Calu3 (cell line): ENCODE data around the gene ALDH16A1. TPM values are rescaled to one million over a fixed set of nuclear protein-coding genes. Genes with fewer than 3 reads are reported as not detected.

ENCODE experiments used
- BruUV-seq: library from RNA; stranded (reverse); fragments of 400-500 nt; replicated peaks from 2 replicates; lab custom pipeline; 2021; lab: Mats Ljungman, UMichigan
- CTCF ChIA-PET: fragments of 300-600 bp; sonication (Branson Sonifier 250); formaldehyde crosslinking; loops from one replicate; lab custom pipeline; 2022; ENCODE audit warnings: antibody characterized with exemption; lab: Charles Lee
- DNase-seq: peaks from one replicate; pipeline ENCODE4 v3.0.0; 2022
- H3K27ac Mint-ChIP-seq: one replicate; pipeline ENCODE4 v1.8.0; 2022; ENCODE audit warnings: mixed read lengths; ENCODE audit not compliant: unreplicated experiment
- H3K27me3 Mint-ChIP-seq: one replicate; pipeline ENCODE4 v1.8.0; 2022; ENCODE audit warnings: mixed read lengths; ENCODE audit not compliant: unreplicated experiment
- H3K36me3 Mint-ChIP-seq: one replicate; pipeline ENCODE4 v1.8.0; 2022; ENCODE audit warnings: mild to moderate bottlenecking, moderate library complexity, mixed read lengths; ENCODE audit not compliant: insufficient read depth, unreplicated experiment
- H3K4me1 Mint-ChIP-seq: one replicate; pipeline ENCODE4 v1.8.0; 2022; ENCODE audit warnings: mild to moderate bottlenecking, low read depth, mixed read lengths; ENCODE audit not compliant: unreplicated experiment
- H3K4me3 Mint-ChIP-seq: one replicate; pipeline ENCODE4 v1.8.0; 2022; ENCODE audit warnings: mild to moderate bottlenecking, low read depth, moderate library complexity, mixed read lengths; ENCODE audit not compliant: unreplicated experiment
- H3K9me3 Mint-ChIP-seq: one replicate; pipeline ENCODE4 v1.8.0; 2022; ENCODE audit warnings: low read depth, mixed read lengths; ENCODE audit not compliant: unreplicated experiment
- CTCF ChIP-seq: fragments of 200-600 bp; IDR thresholded peaks from one replicate; pipeline ENCODE4 v1.8.0; 2022; ENCODE audit warnings: antibody characterized with exemption; ENCODE audit not compliant: unreplicated experiment
- intact Hi-C: fragments of 100-400 bp; cut with micrococcal nuclease; formaldehyde crosslinking; loops from one replicate; pipeline ENCODE4 v1.10.0; 2022; ENCODE audit not compliant: unreplicated experiment
- total RNA-seq: library from RNA; stranded (reverse); gene quantifications from 2 replicates; pipeline ENCODE4 v1.2.3, GENCODE V29; 2022

Gene ALDH16A1
- total RNA-seq, 1 experiment from 2014 or later: 36.1 TPM

- H3K27ac Mint-ChIP-seq: peak within 1 kb of the TSS; percentile 99
- CTCF ChIA-PET: interaction anchor here (0.5 to 1.4 kb wide), 4 partner anchors 9 to 928 kb away, joined by 3 to 14 read pairs (median 4); no protein-coding TSS in a partner anchor
- peaks cover 66% of the 10 kb centered on the region for H3K36me3 Mint-ChIP-seq
- H3K9me3 Mint-ChIP-seq: no peaks in the 10 kb centered on the region
- TSS peak; percentile 90 for BruUV-seq
- no peak for TF ChIP-seq CTCF
- intact Hi-C loops: loop anchor here (5.0 kb wide), 1 partner anchor 191 kb away; the partner anchor contains the start of genes RRAS and SCAF1
- no peaks in the 10 kb centered on the region for H3K27me3 Mint-ChIP-seq
- H3K4me3 Mint-ChIP-seq: peak within 1 kb of the TSS; percentile 96
- H3K4me1 Mint-ChIP-seq: peaks cover 24% of the 10 kb centered on the region
- DNase-seq: peak; percentile 97
Measured at GRCh38 chr19:49451430-49452181, 1.4 kb upstream of the ALDH16A1 start, which contains the start of gene PIH1D1. TSS of gene PIH1D1 (minus strand) at chr19:49451814. CDS start at chr19:49451574, 240 bp downstream.

DNA sequence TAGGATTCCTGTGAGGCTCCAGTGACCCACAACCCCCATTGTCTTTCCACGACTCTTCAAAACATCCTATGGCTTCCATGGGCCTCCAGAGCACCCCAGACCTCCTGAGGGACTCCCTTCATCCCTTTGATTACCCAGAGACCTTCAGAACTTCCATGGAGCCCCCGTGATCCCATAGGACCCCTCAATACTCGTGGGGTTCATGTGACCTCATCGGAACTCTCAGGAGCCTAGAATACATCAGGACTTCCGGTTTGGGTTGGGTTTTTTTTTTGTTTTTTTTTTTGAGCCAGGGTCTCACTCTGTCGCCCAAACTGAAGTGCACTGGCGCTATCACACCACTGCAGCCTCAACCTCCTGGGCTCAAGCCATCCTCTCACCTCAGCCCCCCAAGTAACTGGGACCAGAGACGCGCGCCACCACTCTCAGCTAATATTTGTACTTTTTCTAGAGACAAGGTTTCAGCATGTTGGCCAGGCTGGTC, 774 bp downstream of the ALDH16A1 start:
- Mint-ChIP-seq H3K9me3 (no peaks in the 10 kb centered on the region), H3K36me3 (peaks cover 53% of the 10 kb centered on the region)

DNA sequence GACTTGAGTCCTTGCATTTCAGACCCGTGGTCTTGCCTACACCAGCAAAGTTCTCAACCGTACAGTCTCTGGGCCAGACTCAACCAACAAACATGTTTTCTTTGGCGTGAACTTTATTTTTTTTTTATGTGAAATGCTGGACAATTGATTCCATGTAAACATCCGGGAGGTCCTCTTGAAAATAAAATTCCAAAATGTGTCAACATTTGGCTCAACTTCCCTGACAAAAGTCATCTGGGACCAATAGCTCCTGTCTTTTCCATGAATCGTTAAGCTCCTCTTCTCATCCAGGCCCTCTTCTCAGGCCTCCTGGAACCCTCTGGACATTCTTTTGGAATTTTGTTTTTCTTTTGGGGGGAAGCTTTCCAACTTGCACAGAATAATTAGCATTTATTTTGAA, 2.7 kb downstream of the ALDH16A1 start:
- Mint-ChIP-seq H3K27ac (no peak overlapping the region), H3K4me1 (peaks cover 3% of the 10 kb centered on the region), H3K9me3 (no peaks in the 10 kb centered on the region), H3K4me3 (no peak overlapping the region), H3K36me3 (peaks cover 34% of the 10 kb centered on the region), H3K27me3 (no peaks in the 10 kb centered on the region)
- BruUV-seq: no TSS peak
- no peak for DNase-seq
- CTCF ChIA-PET: no interaction called here
- no peak for TF ChIP-seq CTCF
- intact Hi-C loops: no loop called here

More for the DNA sequence above, 774 bp downstream of the ALDH16A1 start:
- no peak for DNase-seq
- TF ChIP-seq CTCF: no peak
- BruUV-seq: TSS peak; percentile 89
- CTCF ChIA-PET: interaction anchor here (0.6 to 1.0 kb wide), 4 partner anchors 11 to 201 kb away, joined by 3 to 6 read pairs (median 4); partner anchors contain the start of gene FLT3LG
- intact Hi-C loops: loop anchor here (5.0 kb wide), 1 partner anchor 189 kb away; the partner anchor contains the start of genes RRAS and SCAF1
- Mint-ChIP-seq H3K27ac (peak overlapping the region; percentile 99), H3K27me3 (no peaks in the 10 kb centered on the region), H3K4me1 (peaks cover 14% of the 10 kb centered on the region), H3K4me3 (peak overlapping the region; percentile 96)

DNA sequence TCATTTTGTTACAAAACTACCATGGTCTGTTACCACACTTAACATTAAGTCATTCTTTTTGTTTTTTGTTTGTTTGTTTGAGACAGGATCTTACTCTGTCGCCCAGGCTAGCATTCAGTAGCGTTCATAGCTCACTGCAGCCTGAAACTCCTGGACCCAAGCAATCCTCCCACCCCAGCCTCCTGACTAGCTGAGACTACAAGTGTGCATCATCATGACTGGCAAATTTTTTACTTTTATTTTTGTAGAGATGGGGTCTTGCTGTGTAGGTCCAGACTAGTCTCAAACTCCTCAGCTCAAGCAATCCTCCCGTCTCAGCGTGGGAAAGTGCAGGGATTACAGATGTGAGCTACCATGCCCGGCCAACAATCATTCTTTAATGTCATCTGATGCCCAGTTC, 3.3 kb downstream of the ALDH16A1 start:
- Mint-ChIP-seq H3K4me1 (no peaks in the 10 kb centered on the region), H3K27ac (no peak overlapping the region), H3K27me3 (no peaks in the 10 kb centered on the region), H3K4me3 (no peak overlapping the region), H3K36me3 (peaks cover 28% of the 10 kb centered on the region), H3K9me3 (no peaks in the 10 kb centered on the region)
- no TSS peak for BruUV-seq
- CTCF ChIA-PET: no interaction called here
- DNase-seq: no peak
- intact Hi-C loops: no loop called here
- no peak for TF ChIP-seq CTCF
